Endothelial cell of umbilical vein (primary cell): ENCODE results near the gene UBR4. TPM values are rescaled to one million over a fixed set of nuclear protein-coding genes. Genes with fewer than 3 reads are reported as not detected.

Experiments
- BruUV-seq: library from RNA; stranded (reverse); fragments of 400-500 nt; replicated peaks from 2 replicates; lab custom pipeline; 2021; lab: Mats Ljungman, UMichigan
- CTCF ChIA-PET: fragments of 300-600, 350-600 bp; sonication (Branson Sonifier 250); formaldehyde crosslinking; loops from one replicate; lab custom pipeline; 2021; ENCODE audit warnings: antibody characterized with exemption, inconsistent platforms; lab: Charles Lee
- POLR2A ChIA-PET: fragments of 300-600, 350-600 bp; sonication (Branson Sonifier 250); formaldehyde crosslinking; loops from one replicate; lab custom pipeline; 2021; ENCODE audit warnings: antibody characterized with exemption, inconsistent platforms; lab: Charles Lee
- DNase-seq: peaks from one replicate; pipeline ENCODE4 v3.0.0-alpha.2; 2011; ENCODE audit warnings: low read depth, low spot score
- FAIRE-seq: peaks from 2 replicates; lab custom pipeline; 2011; peaks lifted over from hg19 to GRCh38; lab: Jason Lieb, UNC
- H2AFZ ChIP-seq: 2 replicates; pipeline ENCODE4 v1.6.0; 2012; ENCODE audit warnings: low read depth, low read length, control low read depth, inconsistent platforms
- H3K27ac ChIP-seq: 2 replicates; pipeline ENCODE4 v1.5.1; 2011; ENCODE audit warnings: low read depth, mild to moderate bottlenecking, control low read depth, low read length, moderate library complexity; ENCODE audit not compliant: insufficient read depth
- H3K27me3 ChIP-seq, 2 experiments: 2 replicates each; pipeline versions ENCODE4 v1.6.0 to v1.6.1; 2011; ENCODE audit warnings: low read length in 2 of 2, mixed read lengths in 1 of 2; ENCODE audit not compliant: control insufficient read depth in 2 of 2, insufficient read depth in 2 of 2
- H3K36me3 ChIP-seq, 2 experiments: 2 replicates in 1 of 2; 3 replicates in 1 of 2; pipeline ENCODE4 v1.5.1; 2011; ENCODE audit warnings: low read length in 2 of 2, mild to moderate bottlenecking in 1 of 2, moderate library complexity in 1 of 2; ENCODE audit not compliant: control insufficient read depth in 2 of 2, insufficient read depth in 2 of 2; ENCODE audit errors: extremely low read depth in 1 of 2
- H3K4me1 ChIP-seq: 3 replicates; pipeline ENCODE4 v1.5.1; 2011; ENCODE audit warnings: mild to moderate bottlenecking, low read length; ENCODE audit not compliant: control insufficient read depth, insufficient read depth; ENCODE audit errors: extremely low read depth
- H3K4me2 ChIP-seq: 2 replicates; pipeline ENCODE4 v1.6.1; 2011; ENCODE audit warnings: low read length, control low read depth, mixed read lengths; ENCODE audit not compliant: insufficient read depth
- H3K4me3 ChIP-seq, 3 experiments: fragments of 200-600 bp in 1 of 3; sonication (generic), shearing (Covaris generic) in 1 of 3; replicated peaks in 1 of 3; 2 replicates each; pipeline ENCODE4 v1.5.1; 2011 to 2016; ENCODE audit warnings: control low read depth in 3 of 3, low read length in 3 of 3, mild to moderate bottlenecking in 2 of 3, inconsistent platforms in 1 of 3, low read depth in 1 of 3, moderate library complexity in 1 of 3; ENCODE audit not compliant: insufficient read depth in 1 of 3
- H3K79me2 ChIP-seq: 2 replicates; pipeline ENCODE4 v1.6.0; 2012; ENCODE audit warnings: low read length, inconsistent platforms; ENCODE audit not compliant: control insufficient read depth, insufficient read depth
- H3K9ac ChIP-seq: replicated peaks from 2 replicates; pipeline ENCODE3; 2011; ENCODE audit warnings: low read length, control low read depth; ENCODE audit not compliant: insufficient read depth; ENCODE audit errors: extremely low read depth
- H3K9me1 ChIP-seq: replicated peaks from 3 replicates; pipeline ENCODE4 v1.6.0; 2011; ENCODE audit warnings: mild to moderate bottlenecking, low read length; ENCODE audit not compliant: control insufficient read depth, insufficient read depth; ENCODE audit errors: extremely low read depth
- H3K9me3 ChIP-seq: replicated peaks from 2 replicates; pipeline ENCODE4 v1.5.1; 2012; ENCODE audit warnings: low read length, inconsistent platforms; ENCODE audit not compliant: control insufficient read depth, insufficient read depth
- H4K20me1 ChIP-seq: replicated peaks from 2 replicates; pipeline ENCODE3; 2011; ENCODE audit warnings: mild to moderate bottlenecking, low read length; ENCODE audit not compliant: control insufficient read depth, insufficient read depth; ENCODE audit errors: extremely low read depth
- EZH2 ChIP-seq: IDR thresholded peaks from 2 replicates; pipeline ENCODE4 v1.6.1; 2012; ENCODE audit warnings: borderline replicate concordance, low read depth, mild to moderate bottlenecking, moderate library complexity, low read length, inconsistent platforms; ENCODE audit not compliant: severe bottlenecking
- FOS ChIP-seq: IDR thresholded peaks from 2 replicates; pipeline ENCODE4 v1.6.1; 2011; ENCODE audit warnings: mild to moderate bottlenecking, low read length, moderate library complexity, borderline replicate concordance; ENCODE audit not compliant: insufficient read depth
- GATA2 ChIP-seq: IDR thresholded peaks from 2 replicates; pipeline ENCODE4 v1.7.0; 2011; ENCODE audit warnings: low read depth, mild to moderate bottlenecking, moderate library complexity, mixed read lengths, low read length; ENCODE audit not compliant: insufficient read length, insufficient read depth
- JUN ChIP-seq: IDR thresholded peaks from 2 replicates; pipeline ENCODE4 v1.6.1; 2011; ENCODE audit warnings: borderline replicate concordance, low read depth; ENCODE audit not compliant: insufficient read length, insufficient read depth
- MYC ChIP-seq: IDR thresholded peaks from one replicate; pipeline ENCODE4 v1.6.1; 2011; ENCODE audit warnings: mild to moderate bottlenecking, low read depth, low read length
- POLR2A ChIP-seq: IDR thresholded peaks from 2 replicates; pipeline ENCODE4 v1.6.1; 2012; ENCODE audit warnings: low read depth, mild to moderate bottlenecking, control low read depth, low read length
- POLR2AphosphoS5 ChIP-seq: IDR thresholded peaks from 2 replicates; pipeline ENCODE4 v1.6.1; 2012; ENCODE audit warnings: low read depth, mild to moderate bottlenecking, control low read depth, low read length, moderate library complexity; ENCODE audit not compliant: insufficient read depth
- dilution Hi-C: fragments of 300-500 bp; cut with MboI; formaldehyde crosslinking; loops from one replicate; pipeline ENCODE4 v1.15.0; 2019; ENCODE audit warnings: low sequenced_read_pairs; ENCODE audit not compliant: extremely low pct_ligation_motif_present
- intact Hi-C: fragments of 100-400 bp; cut with micrococcal nuclease; formaldehyde crosslinking; loops from one replicate; pipeline ENCODE4 v1.10.0; 2022
- polyA plus RNA-seq, 4 experiments: library from polyadenylated mRNA; depleted of rRNA in 3 of 4; stranded (reverse) in 3 of 4; unstranded in 1 of 4; fragments of >200 nt; gene quantifications; 2 replicates each; pipeline versions ENCODE4 v1.2.1 to v1.2.3, GENCODE V29; 2011 to 2012; ENCODE audit warnings: missing spikeins in 1 of 4
- total RNA-seq: library from RNA; stranded (reverse); gene quantifications from 2 replicates; pipeline ENCODE4 v1.2.3, GENCODE V29; 2021
- TF ChIP-seq, protein P1 (sequence below): IDR thresholded peaks from 2 replicates; pipeline ENCODE4 v1.6.1; 2011; ENCODE audit not compliant: insufficient read depth, insufficient read length
- TF ChIP-seq, protein P2 (sequence below), 2 donors: IDR thresholded peaks; 1 replicate in 1 of 2; 2 replicates in 1 of 2; pipeline ENCODE4 v1.5.1; 2011; ENCODE audit warnings: low read length in 2 of 2, mild to moderate bottlenecking in 2 of 2, moderate library complexity in 2 of 2, control low read depth in 1 of 2, inconsistent platforms in 1 of 2, low read depth in 1 of 2; ENCODE audit not compliant: insufficient read depth in 1 of 2; ENCODE audit errors: extremely low read depth in 1 of 2

The UBR4 gene
- total and polyA plus RNA-seq, 2 donors (not counting 3 experiments of a cell fraction or from before 2014, with no cell fraction given), result 125 to 150 TPM

DNA sequence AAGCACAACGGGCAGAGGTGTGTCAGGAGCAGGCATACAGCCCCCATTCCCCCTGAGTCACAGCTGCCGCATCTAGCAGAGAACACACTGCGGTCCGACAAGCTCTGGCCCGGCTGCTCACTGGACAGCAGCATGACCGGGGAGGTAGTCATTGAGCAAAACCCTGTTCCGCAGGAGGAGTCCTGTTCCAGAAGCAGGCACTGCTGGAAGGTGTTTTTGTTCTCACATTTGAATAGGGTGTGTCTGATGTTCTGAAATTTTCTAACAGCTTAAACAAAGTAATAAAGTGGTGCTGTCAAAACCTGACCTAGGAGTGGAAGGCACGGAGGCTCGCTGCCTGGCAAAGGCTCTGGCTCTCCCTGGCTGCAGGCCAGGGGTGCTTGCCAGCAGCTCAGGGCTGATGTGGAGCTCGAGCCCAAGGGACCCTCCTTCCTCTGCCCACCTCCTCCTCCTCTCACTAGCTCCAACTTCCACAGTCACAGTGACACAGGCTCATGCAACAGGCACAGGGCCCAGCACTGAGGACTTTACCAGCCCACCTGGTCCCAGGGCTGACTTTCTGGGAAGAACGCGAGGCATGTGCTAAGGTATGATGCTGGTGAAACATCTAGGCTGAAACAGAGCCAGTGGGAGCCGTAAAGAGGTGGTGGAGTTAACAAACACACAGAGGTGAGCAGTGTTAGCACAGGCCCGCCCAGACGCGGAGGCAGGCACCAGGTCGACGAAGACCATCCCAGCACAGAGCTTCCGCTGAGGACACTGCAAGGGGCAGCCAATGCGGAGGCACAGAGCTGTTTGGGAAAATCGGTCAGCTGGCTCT lies 135.0 kb downstream of the UBR4 start:
- dilution Hi-C loops, result no loop called here
- no peak overlapping the region for H3K27ac ChIP-seq
- H3K9ac ChIP-seq, result no peak overlapping the region
- H3K27me3 ChIP-seq, result no peaks in the 10 kb centered on the region
- no peak for TF ChIP-seq JUN
- TF ChIP-seq, protein P1, sequence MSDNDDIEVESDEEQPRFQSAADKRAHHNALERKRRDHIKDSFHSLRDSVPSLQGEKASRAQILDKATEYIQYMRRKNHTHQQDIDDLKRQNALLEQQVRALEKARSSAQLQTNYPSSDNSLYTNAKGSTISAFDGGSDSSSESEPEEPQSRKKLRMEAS, result no peak
- no peak for TF ChIP-seq POLR2AphosphoS5
- TF ChIP-seq FOS, result no peak
- TF ChIP-seq, protein P2, sequence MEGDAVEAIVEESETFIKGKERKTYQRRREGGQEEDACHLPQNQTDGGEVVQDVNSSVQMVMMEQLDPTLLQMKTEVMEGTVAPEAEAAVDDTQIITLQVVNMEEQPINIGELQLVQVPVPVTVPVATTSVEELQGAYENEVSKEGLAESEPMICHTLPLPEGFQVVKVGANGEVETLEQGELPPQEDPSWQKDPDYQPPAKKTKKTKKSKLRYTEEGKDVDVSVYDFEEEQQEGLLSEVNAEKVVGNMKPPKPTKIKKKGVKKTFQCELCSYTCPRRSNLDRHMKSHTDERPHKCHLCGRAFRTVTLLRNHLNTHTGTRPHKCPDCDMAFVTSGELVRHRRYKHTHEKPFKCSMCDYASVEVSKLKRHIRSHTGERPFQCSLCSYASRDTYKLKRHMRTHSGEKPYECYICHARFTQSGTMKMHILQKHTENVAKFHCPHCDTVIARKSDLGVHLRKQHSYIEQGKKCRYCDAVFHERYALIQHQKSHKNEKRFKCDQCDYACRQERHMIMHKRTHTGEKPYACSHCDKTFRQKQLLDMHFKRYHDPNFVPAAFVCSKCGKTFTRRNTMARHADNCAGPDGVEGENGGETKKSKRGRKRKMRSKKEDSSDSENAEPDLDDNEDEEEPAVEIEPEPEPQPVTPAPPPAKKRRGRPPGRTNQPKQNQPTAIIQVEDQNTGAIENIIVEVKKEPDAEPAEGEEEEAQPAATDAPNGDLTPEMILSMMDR (IDR thresholded peaks at IDR 0.05; ENCODE audit: extremely low read depth in 1 of 2, insufficient read depth in 1 of 2, low read depth in 1 of 2, low read length in 2 of 2), result no peak
- no peak for TF ChIP-seq GATA2
- no peak for TF ChIP-seq MYC
- no peak for TF ChIP-seq EZH2
- no peak for TF ChIP-seq POLR2A
- no peaks in the 10 kb centered on the region for H3K79me2 ChIP-seq
- ChIA-PET CTCF (interaction anchor here (1.0 to 3.5 kb wide), 7 partner anchors 8 to 191 kb away, joined by 3 to 23 read pairs (median 4); no protein-coding TSS in a partner anchor), POLR2A (interaction anchor here (0.5 kb wide), 1 partner anchor 59 kb away, joined by 4 read pairs; no protein-coding TSS in a partner anchor)
- no TSS peak for BruUV-seq
- H3K4me1 ChIP-seq, result no peaks in the 10 kb centered on the region
- no peaks in the 10 kb centered on the region for H3K9me3 ChIP-seq
- H4K20me1 ChIP-seq, result no peaks in the 10 kb centered on the region
- H2AFZ ChIP-seq, result no peak overlapping the region
- DNase-seq, result no peak
- FAIRE-seq, result no peak
- peaks cover 30 to 65% of the 10 kb centered on the region in 2 experiments for H3K36me3 ChIP-seq
- H3K4me3 ChIP-seq, result no peak overlapping the region
- intact Hi-C loops, result no loop called here
- H3K9me1 ChIP-seq, result no peaks in the 10 kb centered on the region
- H3K4me2 ChIP-seq, result no peak overlapping the region
